Measurements from ENCODE around the gene GGA3.
"Not testable (repeated sequence)": the region's sequence is repeated elsewhere in the genome, so short reads cannot be mapped to it uniquely, and the experiment has no call there.

The GGA3 gene

DNA sequence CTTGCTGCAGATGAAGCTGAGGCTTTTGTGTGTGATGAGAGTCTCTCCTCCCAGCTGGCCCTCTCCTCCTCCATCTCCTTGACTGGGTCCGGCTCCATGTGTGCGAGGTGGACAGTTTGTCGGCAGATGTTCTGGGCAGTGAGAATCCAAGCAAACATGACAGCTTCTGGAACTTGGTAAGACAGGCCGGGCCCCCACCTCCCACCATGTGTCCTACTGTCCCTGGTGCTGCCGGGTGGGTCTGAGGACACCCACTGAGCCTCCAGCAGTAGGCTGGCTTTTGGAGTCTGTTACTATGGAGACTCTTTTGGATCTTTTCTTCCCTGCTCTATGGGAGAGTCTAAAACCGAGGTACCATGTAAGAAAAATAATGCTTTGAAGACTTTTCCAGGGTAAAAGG, 43.3 kb downstream of the GGA3 start:
- DNase-seq (ENCODE audit: low read depth in 2 of 2), result no peak

DNA sequence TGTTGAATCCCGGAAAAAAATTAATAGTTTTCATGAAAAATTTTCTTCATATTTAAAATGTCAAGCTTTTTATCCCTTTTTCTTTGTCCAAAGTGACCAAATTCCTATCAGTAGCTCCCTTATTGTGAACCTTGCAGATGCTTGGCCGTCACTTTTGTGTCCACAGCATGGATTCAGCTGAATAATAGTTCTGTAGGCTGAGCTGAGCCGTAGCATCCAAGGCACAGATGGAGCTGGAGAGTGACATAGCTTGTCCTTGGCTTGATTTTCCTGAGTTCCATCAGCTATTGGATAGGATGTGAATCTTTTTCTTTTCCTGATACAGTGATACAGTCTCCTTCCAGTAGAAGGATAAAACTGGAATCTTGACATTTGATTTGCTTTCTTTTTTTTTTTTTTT, 52.3 kb downstream of the GGA3 start:
- DNase-seq (ENCODE audit: low read depth in 2 of 2), result no peak

DNA sequence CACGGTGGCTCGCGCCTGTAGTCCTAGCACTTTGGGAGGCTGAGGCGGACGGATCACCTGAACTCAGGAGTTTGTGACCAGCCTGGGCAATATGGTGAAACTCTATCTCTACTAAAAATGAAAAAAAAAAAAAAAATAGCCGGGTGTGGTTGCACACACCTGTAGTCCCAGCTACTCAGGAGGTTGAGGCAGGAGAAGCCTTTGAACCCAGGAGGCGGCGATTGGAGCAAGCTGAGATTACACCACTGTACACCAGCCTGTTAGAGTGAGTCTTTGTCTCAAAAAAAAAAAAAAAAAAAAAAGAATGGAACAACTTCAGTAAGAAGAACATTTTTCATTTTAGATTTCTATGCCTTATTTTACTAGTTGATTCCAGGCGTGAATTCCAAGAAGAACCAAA, 53.2 kb downstream of the GGA3 start:
- no peak for DNase-seq (ENCODE audit: low read depth in 2 of 2)

DNA sequence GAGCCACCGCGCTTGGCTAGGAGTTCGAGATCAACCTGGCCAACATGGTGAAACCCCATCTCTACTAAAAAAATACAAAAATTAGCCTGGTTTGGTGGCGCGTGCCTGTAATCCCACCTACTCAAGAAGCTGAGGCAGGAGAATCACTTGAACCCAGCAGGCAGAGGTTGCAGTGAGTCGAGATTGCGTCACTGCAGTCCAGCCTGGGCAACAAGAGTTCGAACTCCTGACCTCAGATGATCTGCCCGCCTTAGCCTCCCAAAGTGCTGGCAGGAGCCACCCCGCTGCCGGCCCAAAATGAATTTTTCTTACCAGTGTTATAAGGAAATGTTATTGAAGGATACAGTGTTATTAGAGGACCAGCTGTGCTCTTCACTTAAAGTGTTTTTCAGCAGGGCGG, 53.6 kb downstream of the GGA3 start:
- no peak for DNase-seq (ENCODE audit: low read depth in 2 of 2)

DNA sequence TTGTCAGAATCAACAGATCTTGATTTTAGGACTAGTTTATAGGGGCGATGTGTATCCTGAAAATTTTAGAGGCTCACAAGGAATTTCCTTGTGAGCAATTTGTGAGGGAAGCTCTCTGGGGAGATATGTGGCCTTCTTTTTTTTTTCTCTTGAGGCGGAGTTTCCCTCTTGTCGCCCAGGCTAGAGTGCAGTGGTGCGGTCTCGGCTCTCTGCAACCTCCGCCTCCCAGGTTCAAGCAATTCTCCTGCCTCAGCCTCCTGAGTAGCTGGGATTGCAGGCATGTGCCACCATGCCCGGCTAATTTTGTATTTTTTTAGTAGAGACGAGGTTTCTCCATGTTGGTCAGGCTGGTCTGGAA, 54.4 kb downstream of the GGA3 start:
- not testable (repeated sequence) for DNase-seq (ENCODE audit: low read depth in 2 of 2)

DNA sequence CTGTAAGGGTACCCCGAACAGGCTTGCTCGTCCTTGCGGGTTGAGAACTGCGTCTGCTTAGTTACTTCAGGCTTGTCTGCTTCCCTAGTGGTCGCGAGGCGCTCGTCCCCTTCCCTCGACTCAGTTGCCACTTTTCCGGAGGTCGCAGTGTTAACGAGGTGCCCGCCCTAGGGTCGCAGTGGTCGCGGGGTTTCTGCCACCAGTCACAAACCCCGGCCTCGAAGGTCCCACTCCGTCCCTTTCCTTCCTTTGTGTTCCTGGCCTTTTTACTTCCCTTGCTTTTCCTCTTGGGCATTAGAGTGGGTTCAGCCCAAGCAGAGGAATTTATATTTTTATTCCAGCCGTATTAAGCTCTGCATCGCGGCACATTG, 55.6 kb downstream of the GGA3 start:
- no peak for DNase-seq (ENCODE audit: low read depth in 2 of 2)

DNA sequence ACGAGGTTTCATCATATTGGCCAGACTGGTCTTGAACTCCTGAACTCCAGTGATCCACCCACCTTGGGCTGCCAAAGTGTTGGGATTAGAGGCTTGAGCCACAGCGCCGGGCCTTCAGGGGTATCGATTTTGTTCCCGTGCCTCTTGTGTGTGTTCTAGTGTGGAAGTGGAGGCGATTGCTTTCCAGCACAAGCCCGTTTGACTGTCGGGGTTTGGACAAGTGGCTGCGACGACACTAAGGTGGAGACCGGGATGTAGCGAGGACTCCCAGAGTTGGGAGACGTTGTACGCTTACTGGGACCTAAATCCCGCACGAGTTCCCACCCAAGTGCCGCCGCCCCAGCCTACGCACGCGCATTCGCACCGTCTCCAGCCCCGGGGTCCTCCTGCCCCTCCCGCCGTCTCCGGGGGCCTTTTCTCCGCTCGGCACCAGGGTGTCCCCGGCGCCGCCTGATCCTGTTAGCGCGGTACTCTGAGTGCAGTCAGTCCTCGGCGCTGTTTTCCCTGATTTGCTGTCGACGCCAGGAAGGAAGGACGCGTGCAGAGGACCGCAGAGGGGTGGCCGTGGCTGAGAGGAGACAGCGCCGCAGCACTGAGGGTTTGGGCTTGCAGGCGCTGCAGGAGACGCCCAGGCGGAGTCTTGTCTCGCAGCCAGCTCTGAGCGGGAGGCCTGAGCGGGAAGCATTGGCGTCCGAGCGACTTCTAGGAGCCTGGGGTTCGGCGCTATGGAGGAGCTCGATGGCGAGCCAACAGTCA, 56.2 kb downstream of the GGA3 start, which contains the start of gene NUP85:
TSS of gene NUP85 (plus strand) at position 643 of the 756 bp plus-strand sequence. CDS start at position 726, 83 bp downstream.
- peak; percentile 88 to 92 for DNase-seq (ENCODE audit: low read depth in 2 of 2)

DNA sequence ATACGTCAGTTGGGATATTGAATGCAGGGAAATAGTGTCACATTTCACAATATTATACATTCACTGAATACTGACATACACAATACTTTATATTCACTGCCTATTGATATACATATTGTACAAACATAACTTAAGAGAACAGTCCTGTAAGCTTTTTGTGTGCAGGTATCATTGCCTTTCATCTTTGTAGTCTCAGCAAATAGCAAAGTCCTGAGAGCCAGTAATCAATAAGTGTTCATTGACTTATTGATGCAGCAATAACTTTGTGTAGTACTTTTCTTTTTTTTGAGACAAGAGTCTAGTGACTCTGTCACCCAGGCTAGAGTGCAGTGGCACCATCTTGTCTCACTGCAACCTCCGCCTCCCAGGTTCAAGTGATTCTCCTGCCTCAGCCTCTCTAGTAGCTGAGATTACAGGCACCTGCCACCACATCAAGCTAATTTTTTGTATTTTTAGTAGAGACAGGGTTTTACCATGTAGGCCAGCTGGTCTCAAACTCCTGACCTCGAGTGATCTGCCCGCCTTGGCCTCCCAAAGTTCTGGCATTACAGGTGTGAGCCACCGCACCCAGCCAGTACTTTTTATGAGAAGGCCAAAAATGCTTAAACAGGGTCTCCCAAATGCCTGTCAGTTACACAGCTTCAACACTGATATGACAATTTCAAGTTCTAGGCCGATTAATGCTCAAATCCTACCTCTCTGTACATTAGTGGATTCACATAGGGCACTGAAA, 61.4 kb downstream of the GGA3 start:
- no peak for DNase-seq (ENCODE audit: low read depth in 2 of 2)

DNA sequence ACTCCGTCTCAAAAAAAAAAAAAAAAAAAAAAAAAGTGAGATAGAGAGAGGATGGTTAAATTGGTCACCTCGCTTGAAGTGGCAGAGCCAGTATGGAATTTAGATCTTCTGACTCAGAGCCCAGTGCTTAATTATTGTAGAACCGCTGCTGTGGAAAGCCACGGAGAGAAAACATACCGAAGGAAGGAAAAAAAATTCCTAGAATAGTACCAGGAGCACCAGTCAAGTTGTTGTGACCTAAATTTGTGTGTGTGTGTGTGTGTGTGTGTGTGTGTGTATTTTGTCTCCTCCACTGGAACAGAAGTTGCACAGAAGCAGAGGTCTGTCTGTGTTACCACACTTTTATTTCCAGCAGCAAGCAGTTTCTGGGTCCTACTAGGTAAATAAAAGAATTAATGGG, 66.5 kb downstream of the GGA3 start:
- no peak for DNase-seq (ENCODE audit: low read depth in 2 of 2)

DNA sequence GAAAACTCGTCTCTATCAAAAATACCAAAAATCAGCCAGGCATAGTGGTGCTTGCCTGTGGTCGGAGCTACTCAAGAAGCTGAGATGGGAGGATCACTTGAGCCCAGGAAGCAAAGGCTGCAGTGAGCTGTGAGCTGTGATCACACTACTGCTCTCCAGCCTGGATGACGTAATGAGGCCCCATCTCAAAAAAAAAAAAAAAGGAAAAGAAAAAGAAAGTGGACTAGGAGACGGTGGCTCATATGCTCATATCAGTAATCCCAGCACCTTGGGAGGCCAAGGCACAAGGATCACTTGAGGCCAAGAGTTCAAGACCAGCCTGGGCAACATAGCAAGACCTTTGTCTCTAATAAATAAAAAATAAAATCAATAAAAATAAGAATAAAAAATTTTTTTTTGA, 69.8 kb downstream of the GGA3 start:
- DNase-seq (ENCODE audit: low read depth in 2 of 2), result no peak

DNA sequence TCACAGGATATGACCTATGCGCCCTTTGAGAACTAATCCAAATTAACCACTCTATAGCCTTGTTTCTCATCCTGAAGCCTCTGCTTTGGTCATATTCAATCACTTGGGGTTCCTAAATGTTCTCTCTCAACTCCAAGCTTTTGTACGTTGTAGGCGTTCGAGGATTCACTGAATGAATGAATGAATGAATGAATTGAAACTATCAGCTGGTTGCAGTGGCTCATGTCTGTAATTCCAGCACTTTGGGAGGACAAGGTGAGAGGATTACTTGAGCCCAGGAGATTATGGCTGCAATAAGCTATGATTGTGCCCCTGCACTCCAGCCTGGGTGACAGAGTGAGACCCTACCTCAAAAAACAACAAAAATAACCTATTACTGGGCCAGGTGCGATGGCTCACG, 72.8 kb downstream of the GGA3 start:
- no peak for DNase-seq (ENCODE audit: low read depth in 2 of 2)

All from stimulated activated CD4-positive, alpha-beta T cell treated with anti-CD3 and anti-CD28 coated beads, Interleukin-1b, Interleukin-23, amount 100 ng/mL, for 4 hours (primary cell).